Skin epidermis (tissue), 12 donors: ENCODE results near the gene RPS6KC1.

Experiments used
- H3K27ac ChIP-seq, 21 experiments: fragments of 200-600 bp; sonication (generic) in 11 of 21; one replicate each; pipeline ENCODE4 v1.5.0; 2020; ENCODE audit warnings: mild to moderate bottlenecking in 3 of 21, inconsistent platforms in 2 of 21, moderate library complexity in 2 of 21
- H3K4me3 ChIP-seq, 7 experiments: fragments of 200-600 bp; sonication (generic) in 2 of 7; one replicate each; pipeline ENCODE4 v1.5.0; 2020; ENCODE audit warnings: inconsistent platforms in 2 of 7, mild to moderate bottlenecking in 2 of 7, moderate library complexity in 1 of 7

RPS6KC1 gene

GRCh38 chr1:213053455-213053854, 2.4 kb downstream of the RPS6KC1 start:
- Histone ChIP-seq H3K4me3 (no peak overlapping the region), H3K27ac (no peak overlapping the region)

GRCh38 chr1:213054142-213054541, 3.1 kb downstream of the RPS6KC1 start:
- no peak overlapping the region for H3K4me3 ChIP-seq
- H3K27ac ChIP-seq = no peak overlapping the region

- Histone ChIP-seq H3K27ac (no peak overlapping the region), H3K4me3 (no peak overlapping the region)
Measured at GRCh38 chr1:213054733-213055591, 3.9 kb downstream of the RPS6KC1 start.

GRCh38 chr1:213055767-213056166, 4.7 kb downstream of the RPS6KC1 start:
- H3K27ac ChIP-seq = no peak overlapping the region

GRCh38 chr1:213057264-213058059, 6.4 kb downstream of the RPS6KC1 start:
- Histone ChIP-seq H3K4me3 (no peak overlapping the region), H3K27ac (no peak overlapping the region)

More at GRCh38 chr1:213055767-213056166, 4.7 kb downstream of the RPS6KC1 start:
- H3K4me3 ChIP-seq = no peak overlapping the region

GRCh38 chr1:213060836-213061235, 9.8 kb downstream of the RPS6KC1 start:
- Histone ChIP-seq H3K27ac (no peak overlapping the region), H3K4me3 (no peak overlapping the region)

GRCh38 chr1:213061263-213061662, 10.2 kb downstream of the RPS6KC1 start:
- H3K27ac ChIP-seq = no peak overlapping the region
- H3K4me3 ChIP-seq = no peak overlapping the region

GRCh38 chr1:213065800-213066199, 14.8 kb downstream of the RPS6KC1 start:
- no peak overlapping the region for H3K4me3 ChIP-seq
- no peak overlapping the region for H3K27ac ChIP-seq

GRCh38 chr1:213066363-213066762, 15.3 kb downstream of the RPS6KC1 start:
- Histone ChIP-seq H3K4me3 (no peak overlapping the region), H3K27ac (no peak overlapping the region)

- no peak overlapping the region for H3K27ac ChIP-seq
- H3K4me3 ChIP-seq = no peak overlapping the region
Measured at GRCh38 chr1:213067352-213067751, 16.3 kb downstream of the RPS6KC1 start.

GRCh38 chr1:213070406-213070805, 19.4 kb downstream of the RPS6KC1 start:
- Histone ChIP-seq H3K4me3 (no peak overlapping the region), H3K27ac (no peak overlapping the region)

- H3K27ac ChIP-seq = no peak overlapping the region
- no peak overlapping the region for H3K4me3 ChIP-seq
Measured at GRCh38 chr1:213075725-213076124, 24.7 kb downstream of the RPS6KC1 start.

GRCh38 chr1:213082420-213083111, 31.5 kb downstream of the RPS6KC1 start:
- no peak overlapping the region for H3K27ac ChIP-seq

GRCh38 chr1:213083112-213083445, 32.0 kb downstream of the RPS6KC1 start:
- Histone ChIP-seq H3K27ac (no peak overlapping the region), H3K4me3 (no peak overlapping the region)

More at GRCh38 chr1:213082420-213083111, 31.5 kb downstream of the RPS6KC1 start:
- H3K4me3 ChIP-seq = no peak overlapping the region

GRCh38 chr1:213087911-213088310, 36.9 kb downstream of the RPS6KC1 start:
- Histone ChIP-seq H3K4me3 (no peak overlapping the region), H3K27ac (no peak overlapping the region)

GRCh38 chr1:213089924-213090677, 39.1 kb downstream of the RPS6KC1 start:
- Histone ChIP-seq H3K4me3 (no peak overlapping the region), H3K27ac (no peak overlapping the region)

- no peak overlapping the region for H3K4me3 ChIP-seq
- no peak overlapping the region for H3K27ac ChIP-seq
Measured at GRCh38 chr1:213094446-213094845, 43.4 kb downstream of the RPS6KC1 start.

GRCh38 chr1:213095467-213095866, 44.4 kb downstream of the RPS6KC1 start:
- no peak overlapping the region for H3K27ac ChIP-seq
- no peak overlapping the region for H3K4me3 ChIP-seq

- Histone ChIP-seq H3K27ac (no peak overlapping the region), H3K4me3 (no peak overlapping the region)
Measured at GRCh38 chr1:213099682-213100399, 48.8 kb downstream of the RPS6KC1 start.
